ENCODE measurements around the gene RHOBTB3. TPM values are rescaled to one million over a fixed set of nuclear protein-coding genes. Genes with fewer than 3 reads are reported as not detected.

The RHOBTB3 gene
- total and polyA plus RNA-seq, 2 donors (not counting 1 experiment from before 2014, with no cell fraction given), result 337 to 338 TPM

GRCh38 chr5:95715799-95716461 lies 15.2 kb upstream of the RHOBTB3 start:
- no peaks in the 10 kb centered on the region for H3K36me3 ChIP-seq (ENCODE audit: control insufficient read depth, insufficient read depth, low read length)
- H3K79me2 ChIP-seq (ENCODE audit: control insufficient read depth, insufficient read depth, low read length), result no peaks in the 10 kb centered on the region
- no peak overlapping the region for H3K4me2 ChIP-seq (ENCODE audit: extremely low read depth, insufficient read depth, low read length)
- H3K4me3 ChIP-seq (replicated peaks in 1 of 4; ENCODE audit: control extremely low read depth in 1 of 4, insufficient read depth in 1 of 4, low read depth in 3 of 4, low read length in 4 of 4), result no peak overlapping the region
- DNase-seq (ENCODE audit: low read depth in 2 of 2), result peak; percentile 77 to 90
- H3K9me3 ChIP-seq (ENCODE audit: control insufficient read depth, insufficient read depth, low read depth, low read length), result no peaks in the 10 kb centered on the region
- no peak for TF ChIP-seq CTCF (conservative IDR thresholded peaks at IDR 0.05 in 1 of 2, IDR thresholded peaks at IDR 0.05 in 1 of 2; ENCODE audit: low read depth in 1 of 2, low read length in 2 of 2)
- no peak for TF ChIP-seq EZH2 (IDR thresholded peaks at IDR 0.05; ENCODE audit: low read length, missing control alignments)
- no peak overlapping the region for H3K9ac ChIP-seq (ENCODE audit: insufficient read depth, low read length)
- H3K27me3 ChIP-seq (ENCODE audit: control insufficient read depth, insufficient read depth, low read length), result no peaks in the 10 kb centered on the region
- no peaks in the 10 kb centered on the region for H4K20me1 ChIP-seq (ENCODE audit: control insufficient read depth, extremely low read depth, insufficient read depth, low read length)
- H2AFZ ChIP-seq (ENCODE audit: low read length), result no peak overlapping the region
- H3K27ac ChIP-seq (ENCODE audit: insufficient read depth, low read length), result no peak overlapping the region
- H3K4me1 ChIP-seq (ENCODE audit: control insufficient read depth, extremely low read depth, insufficient read depth, low read length), result peaks cover 2% of the 10 kb centered on the region

GRCh38 chr5:95717439-95717838 lies 13.7 kb upstream of the RHOBTB3 start:
- Histone ChIP-seq H2AFZ (ENCODE audit: low read length) (no peak overlapping the region), H3K9ac (ENCODE audit: insufficient read depth, low read length) (no peak overlapping the region), H3K27ac (ENCODE audit: insufficient read depth, low read length) (no peak overlapping the region), H3K4me1 (ENCODE audit: control insufficient read depth, extremely low read depth, insufficient read depth, low read length) (peaks cover 2% of the 10 kb centered on the region), H3K36me3 (ENCODE audit: control insufficient read depth, insufficient read depth, low read length) (no peaks in the 10 kb centered on the region), H3K79me2 (ENCODE audit: control insufficient read depth, insufficient read depth, low read length) (no peaks in the 10 kb centered on the region), H3K4me3 (replicated peaks in 1 of 4; ENCODE audit: control extremely low read depth in 1 of 4, insufficient read depth in 1 of 4, low read depth in 3 of 4, low read length in 4 of 4) (no peak overlapping the region), H4K20me1 (ENCODE audit: control insufficient read depth, extremely low read depth, insufficient read depth, low read length) (no peaks in the 10 kb centered on the region), H3K4me2 (ENCODE audit: extremely low read depth, insufficient read depth, low read length) (no peak overlapping the region), H3K27me3 (ENCODE audit: control insufficient read depth, insufficient read depth, low read length) (no peaks in the 10 kb centered on the region), H3K9me3 (ENCODE audit: control insufficient read depth, insufficient read depth, low read depth, low read length) (no peaks in the 10 kb centered on the region)
- DNase-seq (ENCODE audit: low read depth in 2 of 2), result no peak
- TF ChIP-seq EZH2 (IDR thresholded peaks at IDR 0.05; ENCODE audit: low read length, missing control alignments) (no peak), CTCF (conservative IDR thresholded peaks at IDR 0.05 in 1 of 2, IDR thresholded peaks at IDR 0.05 in 1 of 2; ENCODE audit: low read depth in 1 of 2, low read length in 2 of 2) (no peak)

- H3K27ac ChIP-seq (ENCODE audit: insufficient read depth, low read length), result no peak overlapping the region
- H4K20me1 ChIP-seq (ENCODE audit: control insufficient read depth, extremely low read depth, insufficient read depth, low read length), result no peaks in the 10 kb centered on the region
- no peak overlapping the region for H2AFZ ChIP-seq (ENCODE audit: low read length)
- H3K79me2 ChIP-seq (ENCODE audit: control insufficient read depth, insufficient read depth, low read length), result no peaks in the 10 kb centered on the region
- H3K36me3 ChIP-seq (ENCODE audit: control insufficient read depth, insufficient read depth, low read length), result no peaks in the 10 kb centered on the region
- DNase-seq (ENCODE audit: low read depth in 2 of 2), result peak in 1 of 2 donors; percentile 20
- H3K4me3 ChIP-seq (replicated peaks in 1 of 4; ENCODE audit: control extremely low read depth in 1 of 4, insufficient read depth in 1 of 4, low read depth in 3 of 4, low read length in 4 of 4), result no peak overlapping the region
- H3K9me3 ChIP-seq (ENCODE audit: control insufficient read depth, insufficient read depth, low read depth, low read length), result no peaks in the 10 kb centered on the region
- no peaks in the 10 kb centered on the region for H3K27me3 ChIP-seq (ENCODE audit: control insufficient read depth, insufficient read depth, low read length)
- H3K9ac ChIP-seq (ENCODE audit: insufficient read depth, low read length), result no peak overlapping the region
- peaks cover 2% of the 10 kb centered on the region for H3K4me1 ChIP-seq (ENCODE audit: control insufficient read depth, extremely low read depth, insufficient read depth, low read length)
- TF ChIP-seq EZH2 (IDR thresholded peaks at IDR 0.05; ENCODE audit: low read length, missing control alignments) (no peak), CTCF (conservative IDR thresholded peaks at IDR 0.05 in 1 of 2, IDR thresholded peaks at IDR 0.05 in 1 of 2; ENCODE audit: low read depth in 1 of 2, low read length in 2 of 2) (no peak)
- H3K4me2 ChIP-seq (ENCODE audit: extremely low read depth, insufficient read depth, low read length), result no peak overlapping the region
Observed at GRCh38 chr5:95718203-95718602, 12.9 kb upstream of the RHOBTB3 start.

All from fibroblast of lung (primary cell).